ENCODE measurements around the gene SOCS7. TPM values are rescaled to one million over a fixed set of nuclear protein-coding genes. Genes with fewer than 3 reads are reported as not detected.

The SOCS7 gene
- total and polyA plus RNA-seq, 4 donors = 2.9 to 17.2 (median 11.0) TPM

- intact Hi-C loops (cut with DNase I) = no loop called here
- 39 to 41% methylated on average over 12 of the region's 12 CpGs for WGBS, 2 donors
- Histone ChIP-seq H3K9me3 (ENCODE audit: control insufficient read depth, low read length) (no peaks in the 10 kb centered on the region), H3K36me3 (ENCODE audit: control insufficient read depth in 1 of 2, insufficient read depth in 2 of 2, low read length in 1 of 2) (no peaks in the 10 kb centered on the region), H3K27ac (ENCODE audit: low read depth in 1 of 2, low read length in 2 of 2) (no peak overlapping the region), H3K27me3 (ENCODE audit: control insufficient read depth in 1 of 2, insufficient read depth in 2 of 2, low read length in 1 of 2) (no peaks in the 10 kb centered on the region), H3K4me3 (ENCODE audit: low read length in 2 of 2) (no peak overlapping the region), H3K4me1 (ENCODE audit: control insufficient read depth in 1 of 2, insufficient read depth in 2 of 2, low read length in 2 of 2) (no peaks in the 10 kb centered on the region)
- peak in 1 of 2 donors; percentile 70 for DNase-seq
- ATAC-seq (ENCODE audit: low FRiP score) = no peak
Observed at GRCh38 chr17:38333635-38334295, 17.9 kb upstream of the SOCS7 start.

- WGBS, 2 donors = 89 to 92% methylated on average over 30 of the region's 30 CpGs
- intact Hi-C loops (cut with DNase I) = no loop called here
- H3K27me3 ChIP-seq (ENCODE audit: control insufficient read depth in 1 of 2, insufficient read depth in 2 of 2, low read length in 1 of 2) = no peaks in the 10 kb centered on the region
Observed at GRCh38 chr17:38334480-38335364, 16.9 kb upstream of the SOCS7 start.

GRCh38 chr17:38336838-38337237 lies 14.8 kb upstream of the SOCS7 start:
- DNase-seq (peak in 1 of 2 donors; percentile 47), ATAC-seq (ENCODE audit: low FRiP score) (no peak)
- no peak overlapping the region for H3K4me3 ChIP-seq (ENCODE audit: low read length in 2 of 2)
- 95 to 96% methylated on average over 11 of the region's 11 CpGs for WGBS, 2 donors
- intact Hi-C loops (cut with DNase I) = no loop called here
- no peak overlapping the region for H3K27ac ChIP-seq (ENCODE audit: low read depth in 1 of 2, low read length in 2 of 2)
- no peaks in the 10 kb centered on the region for H3K36me3 ChIP-seq (ENCODE audit: control insufficient read depth in 1 of 2, insufficient read depth in 2 of 2, low read length in 1 of 2)
- H3K9me3 ChIP-seq (ENCODE audit: control insufficient read depth, low read length) = no peaks in the 10 kb centered on the region
- H3K4me1 ChIP-seq (ENCODE audit: control insufficient read depth in 1 of 2, insufficient read depth in 2 of 2, low read length in 2 of 2) = no peaks in the 10 kb centered on the region
- no peaks in the 10 kb centered on the region for H3K27me3 ChIP-seq (ENCODE audit: control insufficient read depth in 1 of 2, insufficient read depth in 2 of 2, low read length in 1 of 2)

More at GRCh38 chr17:38334480-38335364, 16.9 kb upstream of the SOCS7 start:
- DNase-seq = peak in 1 of 2 donors; percentile 55
- Histone ChIP-seq H3K27ac (ENCODE audit: low read depth in 1 of 2, low read length in 2 of 2) (no peak overlapping the region), H3K4me1 (ENCODE audit: control insufficient read depth in 1 of 2, insufficient read depth in 2 of 2, low read length in 2 of 2) (no peaks in the 10 kb centered on the region), H3K9me3 (ENCODE audit: control insufficient read depth, low read length) (no peaks in the 10 kb centered on the region), H3K36me3 (ENCODE audit: control insufficient read depth in 1 of 2, insufficient read depth in 2 of 2, low read length in 1 of 2) (no peaks in the 10 kb centered on the region), H3K4me3 (ENCODE audit: low read length in 2 of 2) (no peak overlapping the region)
- ATAC-seq (ENCODE audit: low FRiP score) = no peak

DNA sequence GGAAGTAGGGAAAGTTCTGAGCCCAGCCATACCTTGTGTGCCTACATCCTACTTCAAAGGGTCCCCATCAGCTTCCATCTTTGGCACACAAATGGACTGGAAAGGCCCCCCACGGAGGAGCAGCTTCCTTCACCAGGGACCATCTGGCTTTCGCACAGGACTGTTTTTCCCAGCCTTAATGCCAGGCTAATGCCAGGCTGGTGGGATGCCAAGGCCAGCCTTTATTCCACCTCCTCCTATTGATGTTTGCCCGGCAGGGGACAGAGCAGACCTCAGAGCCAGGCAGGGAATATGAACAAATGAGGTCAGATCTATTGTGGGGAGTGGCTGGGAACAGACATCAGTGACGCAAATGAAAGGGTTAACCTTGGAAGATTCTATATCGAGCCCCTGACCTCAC lies 13.6 kb upstream of the SOCS7 start:
- no peak overlapping the region for H3K4me3 ChIP-seq (ENCODE audit: low read length in 2 of 2)
- no peaks in the 10 kb centered on the region for H3K4me1 ChIP-seq (ENCODE audit: control insufficient read depth in 1 of 2, insufficient read depth in 2 of 2, low read length in 2 of 2)
- H3K27me3 ChIP-seq (ENCODE audit: control insufficient read depth in 1 of 2, insufficient read depth in 2 of 2, low read length in 1 of 2) = no peaks in the 10 kb centered on the region
- no peaks in the 10 kb centered on the region for H3K9me3 ChIP-seq (ENCODE audit: control insufficient read depth, low read length)
- H3K27ac ChIP-seq (ENCODE audit: low read depth in 1 of 2, low read length in 2 of 2) = no peak overlapping the region
- no peaks in the 10 kb centered on the region for H3K36me3 ChIP-seq (ENCODE audit: control insufficient read depth in 1 of 2, insufficient read depth in 2 of 2, low read length in 1 of 2)
- whole genome bisulfite sequencing, 2 donors = 64 to 65% methylated on average over 5 of the region's 5 CpGs
- DNase-seq (peak in 1 of 2 donors; percentile 31), ATAC-seq (ENCODE audit: low FRiP score) (no peak)
- intact Hi-C loops (cut with DNase I) = no loop called here

DNA sequence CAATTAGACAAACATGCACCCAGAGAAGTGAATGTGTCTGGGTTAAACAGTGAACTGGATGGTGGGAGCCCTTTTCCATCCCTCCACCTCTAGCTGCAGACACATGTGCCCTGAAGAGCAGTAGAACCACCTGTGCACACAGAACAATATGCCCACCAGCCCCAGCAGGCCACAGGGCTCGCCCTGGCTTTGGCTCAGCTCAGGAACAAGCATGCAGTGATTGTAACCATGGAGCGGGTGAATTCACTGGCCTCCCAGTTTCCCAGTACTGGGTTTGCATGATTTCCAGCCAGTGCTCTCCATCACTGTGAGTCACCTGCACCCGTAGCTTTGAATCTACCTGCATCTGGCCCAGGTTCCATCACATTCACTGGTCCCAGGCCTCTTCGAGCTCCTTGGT lies 13.1 kb upstream of the SOCS7 start:
- no peak overlapping the region for H3K4me3 ChIP-seq (ENCODE audit: low read length in 2 of 2)
- no peaks in the 10 kb centered on the region for H3K27me3 ChIP-seq (ENCODE audit: control insufficient read depth in 1 of 2, insufficient read depth in 2 of 2, low read length in 1 of 2)
- no peaks in the 10 kb centered on the region for H3K36me3 ChIP-seq (ENCODE audit: control insufficient read depth in 1 of 2, insufficient read depth in 2 of 2, low read length in 1 of 2)
- WGBS, 2 donors = 90 to 97% methylated on average over 4 of the region's 4 CpGs
- no peak overlapping the region for H3K27ac ChIP-seq (ENCODE audit: low read depth in 1 of 2, low read length in 2 of 2)
- H3K4me1 ChIP-seq (ENCODE audit: control insufficient read depth in 1 of 2, insufficient read depth in 2 of 2, low read length in 2 of 2) = no peaks in the 10 kb centered on the region
- DNase-seq = peak in 1 of 2 donors; percentile 31
- no peaks in the 10 kb centered on the region for H3K9me3 ChIP-seq (ENCODE audit: control insufficient read depth, low read length)
- intact Hi-C loops (cut with DNase I) = no loop called here
- ATAC-seq (ENCODE audit: low FRiP score) = no peak

DNA sequence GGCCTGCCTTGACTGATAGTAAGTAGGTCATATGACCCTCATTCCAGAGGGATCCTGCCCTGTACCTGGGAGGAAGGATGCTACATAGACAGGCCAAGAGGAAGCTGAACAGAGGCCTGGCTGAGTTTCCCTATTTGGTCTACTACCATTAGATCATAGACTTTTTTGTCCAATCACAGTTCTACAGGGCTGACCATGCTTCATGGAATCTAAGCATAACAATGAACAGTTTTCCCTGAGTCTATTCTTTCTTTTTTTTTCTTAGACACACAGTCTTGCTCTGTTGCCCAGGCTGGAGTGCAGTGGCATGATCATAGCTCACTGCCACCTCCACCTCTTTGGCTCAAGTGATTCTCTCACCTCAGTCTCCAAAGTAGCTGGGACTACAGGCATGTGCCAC lies 11.8 kb upstream of the SOCS7 start:
- H3K4me1 ChIP-seq (ENCODE audit: control insufficient read depth in 1 of 2, insufficient read depth in 2 of 2, low read length in 2 of 2) = no peaks in the 10 kb centered on the region
- no peaks in the 10 kb centered on the region for H3K9me3 ChIP-seq (ENCODE audit: control insufficient read depth, low read length)
- no peak overlapping the region for H3K4me3 ChIP-seq (ENCODE audit: low read length in 2 of 2)
- intact Hi-C loops (cut with DNase I) = no loop called here
- H3K36me3 ChIP-seq (ENCODE audit: control insufficient read depth in 1 of 2, insufficient read depth in 2 of 2, low read length in 1 of 2) = no peaks in the 10 kb centered on the region
- no peaks in the 10 kb centered on the region for H3K27me3 ChIP-seq (ENCODE audit: control insufficient read depth in 1 of 2, insufficient read depth in 2 of 2, low read length in 1 of 2)
- no peak overlapping the region for H3K27ac ChIP-seq (ENCODE audit: low read depth in 1 of 2, low read length in 2 of 2)
- ATAC-seq (ENCODE audit: low FRiP score) (no peak), DNase-seq (peak in 1 of 2 donors; percentile 0)

- DNase-seq (peak in 1 of 2 donors; percentile 79), ATAC-seq (ENCODE audit: low FRiP score) (no peak)
- no peaks in the 10 kb centered on the region for H3K27me3 ChIP-seq (ENCODE audit: control insufficient read depth in 1 of 2, insufficient read depth in 2 of 2, low read length in 1 of 2)
- WGBS, 2 donors = 60 to 64% methylated on average over 5 of the region's 5 CpGs
- H3K27ac ChIP-seq (ENCODE audit: low read depth in 1 of 2, low read length in 2 of 2) = no peak overlapping the region
- no peaks in the 10 kb centered on the region for H3K36me3 ChIP-seq (ENCODE audit: control insufficient read depth in 1 of 2, insufficient read depth in 2 of 2, low read length in 1 of 2)
- no peaks in the 10 kb centered on the region for H3K4me1 ChIP-seq (ENCODE audit: control insufficient read depth in 1 of 2, insufficient read depth in 2 of 2, low read length in 2 of 2)
- H3K4me3 ChIP-seq (ENCODE audit: low read length in 2 of 2) = no peak overlapping the region
- intact Hi-C loops (cut with DNase I) = no loop called here
- no peaks in the 10 kb centered on the region for H3K9me3 ChIP-seq (ENCODE audit: control insufficient read depth, low read length)
Observed at GRCh38 chr17:38341035-38341721, 10.5 kb upstream of the SOCS7 start.

DNA sequence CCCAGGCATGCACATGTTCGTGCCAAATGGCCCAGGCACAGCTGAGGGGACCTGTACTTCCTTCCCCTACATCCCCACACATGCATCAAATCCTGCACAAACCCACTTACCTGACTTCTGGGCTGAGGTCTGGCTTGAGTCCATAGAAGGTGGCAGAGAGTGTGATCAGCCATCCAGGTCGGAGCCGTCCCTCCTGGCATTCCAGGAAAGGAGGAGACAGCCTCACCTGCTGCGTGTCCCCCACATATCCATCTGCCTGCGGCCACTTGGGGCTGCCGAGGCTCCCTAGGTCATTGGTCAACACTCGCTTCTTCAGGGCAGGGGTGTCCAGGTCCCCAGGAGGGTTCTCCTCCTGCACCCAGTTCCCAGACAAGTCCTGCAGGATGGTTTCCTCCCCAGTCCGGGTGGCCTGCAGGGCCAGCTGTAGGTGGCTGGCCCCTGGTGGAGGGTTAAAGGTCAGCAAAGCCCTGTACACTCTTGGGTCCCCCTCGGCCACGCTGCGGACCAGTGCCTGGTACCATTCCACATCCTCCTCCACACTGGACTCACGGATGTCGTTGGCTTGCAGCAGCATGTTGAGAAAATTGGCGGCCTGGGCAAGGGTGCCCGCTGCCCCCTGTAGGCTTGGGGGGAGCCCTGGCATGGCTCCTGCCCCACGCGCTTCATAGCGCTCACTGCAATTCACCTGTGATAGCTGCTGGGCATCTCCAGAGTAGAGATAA lies 8.6 kb upstream of the SOCS7 start:
- DNase-seq (peak in 1 of 2 donors; percentile 43), ATAC-seq (ENCODE audit: low FRiP score) (no peak)
- 90% methylated on average over 18 of the region's 18 CpGs for WGBS, 2 donors
- intact Hi-C loops (cut with DNase I) = no loop called here
- no peak overlapping the region for H3K27ac ChIP-seq (ENCODE audit: low read depth in 1 of 2, low read length in 2 of 2)
- no peaks in the 10 kb centered on the region for H3K4me1 ChIP-seq (ENCODE audit: control insufficient read depth in 1 of 2, insufficient read depth in 2 of 2, low read length in 2 of 2)
- no peaks in the 10 kb centered on the region for H3K9me3 ChIP-seq (ENCODE audit: control insufficient read depth, low read length)
- no peak overlapping the region for H3K4me3 ChIP-seq (ENCODE audit: low read length in 2 of 2)
- H3K27me3 ChIP-seq (ENCODE audit: control insufficient read depth in 1 of 2, insufficient read depth in 2 of 2, low read length in 1 of 2) = no peaks in the 10 kb centered on the region
- no peaks in the 10 kb centered on the region for H3K36me3 ChIP-seq (ENCODE audit: control insufficient read depth in 1 of 2, insufficient read depth in 2 of 2, low read length in 1 of 2)

All from aorta (tissue), 5 donors.